AML-193 (cell line): ENCODE measurements around the gene PNMT.

Source experiments
- DNase-seq, 2 experiments: peaks; one replicate each; lab custom pipeline; 2025; lab: John Stamatoyannopoulos, UW

Gene PNMT

GRCh38 chr17:39669897-39670735 lies 1.9 kb downstream of the PNMT start:
- no peak for DNase-seq

GRCh38 chr17:39670746-39671145 lies 2.5 kb downstream of the PNMT start:
- DNase-seq = no peak

DNA sequence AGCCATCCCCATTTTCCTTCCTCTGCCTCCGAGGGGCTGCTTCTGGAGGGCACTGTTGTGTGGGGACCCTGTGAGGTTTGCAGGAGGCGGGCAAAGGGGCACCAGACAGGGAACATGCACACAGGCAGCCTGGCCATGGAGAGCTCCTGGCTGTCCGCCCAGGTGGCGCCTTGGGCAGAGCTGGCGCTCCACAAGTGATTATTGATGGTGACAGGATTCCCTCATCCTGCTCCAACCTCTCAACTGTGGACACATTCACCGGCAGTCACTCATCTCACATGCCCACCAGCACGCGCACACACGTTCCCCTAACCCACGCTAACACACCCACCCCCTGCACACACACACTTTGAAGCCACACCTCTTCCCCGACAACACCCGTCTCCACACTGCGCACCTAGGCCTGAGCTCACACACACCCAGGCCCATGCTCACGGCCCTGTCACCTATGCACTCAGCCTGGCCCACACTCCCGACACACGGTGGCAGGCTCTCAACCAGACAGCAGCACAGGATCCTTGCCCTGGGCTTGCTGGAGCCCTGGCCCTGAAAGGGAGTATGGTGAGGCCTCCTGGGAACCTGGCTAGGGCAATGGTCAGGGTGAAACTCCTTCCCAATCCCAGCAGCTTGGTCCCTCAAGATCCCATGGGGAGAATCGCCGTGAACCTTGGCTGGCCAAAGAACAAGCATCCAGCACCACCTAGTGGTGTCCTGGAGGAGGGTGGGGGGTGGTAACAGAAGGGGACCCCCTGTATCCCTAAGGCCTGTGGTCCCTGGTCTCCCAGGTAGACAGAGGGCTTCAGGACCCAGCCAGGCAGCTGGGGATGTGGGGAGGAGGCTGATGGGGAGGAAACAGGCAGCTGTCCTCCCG lies 3.6 kb downstream of the PNMT start:
- DNase-seq = no peak

DNA sequence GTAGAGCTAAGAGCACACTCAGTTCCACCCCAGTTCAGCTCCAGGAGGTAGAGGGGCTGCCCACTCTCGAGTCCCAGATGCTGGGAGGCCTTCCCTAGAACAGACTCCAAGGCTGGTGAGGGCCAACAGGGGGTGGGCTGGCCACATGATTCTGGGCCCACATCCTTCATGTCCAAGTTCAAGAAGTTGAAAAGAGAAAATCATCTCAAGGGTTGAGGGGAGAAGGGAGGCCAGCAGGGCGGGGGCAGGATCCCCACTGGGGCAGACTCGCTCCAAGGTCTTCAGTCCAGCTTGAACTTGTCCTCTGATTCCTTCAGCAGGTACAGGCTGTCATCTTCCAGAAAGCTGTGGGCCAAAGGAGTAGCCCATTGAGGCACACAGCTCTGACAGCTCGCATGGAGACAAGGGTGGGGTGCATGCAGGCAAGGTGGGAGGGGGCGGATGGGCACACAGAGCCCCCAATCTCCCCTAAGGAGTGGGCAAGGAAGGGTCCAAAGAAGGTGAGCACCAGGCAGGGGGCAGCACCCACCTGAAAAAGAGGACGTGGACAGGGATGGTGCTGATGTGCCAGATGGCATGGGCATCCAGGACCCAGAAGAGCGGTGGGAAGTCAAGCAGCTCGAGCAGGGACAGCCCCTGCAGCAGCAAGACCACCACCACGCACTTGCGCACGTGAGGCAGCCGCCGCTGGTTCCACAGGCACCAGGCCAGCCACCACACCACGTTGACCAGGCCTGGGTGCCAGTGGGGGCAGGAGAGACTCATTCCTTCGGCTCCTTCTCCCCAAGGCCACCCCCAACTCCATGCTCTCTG lies 4.5 kb downstream of the PNMT start:
- DNase-seq = no peak

- DNase-seq = no peak
Measured at GRCh38 chr17:39673335-39674081, 5.3 kb downstream of the PNMT start.

- DNase-seq = no peak
Measured at GRCh38 chr17:39674179-39674578, 5.9 kb downstream of the PNMT start.

DNA sequence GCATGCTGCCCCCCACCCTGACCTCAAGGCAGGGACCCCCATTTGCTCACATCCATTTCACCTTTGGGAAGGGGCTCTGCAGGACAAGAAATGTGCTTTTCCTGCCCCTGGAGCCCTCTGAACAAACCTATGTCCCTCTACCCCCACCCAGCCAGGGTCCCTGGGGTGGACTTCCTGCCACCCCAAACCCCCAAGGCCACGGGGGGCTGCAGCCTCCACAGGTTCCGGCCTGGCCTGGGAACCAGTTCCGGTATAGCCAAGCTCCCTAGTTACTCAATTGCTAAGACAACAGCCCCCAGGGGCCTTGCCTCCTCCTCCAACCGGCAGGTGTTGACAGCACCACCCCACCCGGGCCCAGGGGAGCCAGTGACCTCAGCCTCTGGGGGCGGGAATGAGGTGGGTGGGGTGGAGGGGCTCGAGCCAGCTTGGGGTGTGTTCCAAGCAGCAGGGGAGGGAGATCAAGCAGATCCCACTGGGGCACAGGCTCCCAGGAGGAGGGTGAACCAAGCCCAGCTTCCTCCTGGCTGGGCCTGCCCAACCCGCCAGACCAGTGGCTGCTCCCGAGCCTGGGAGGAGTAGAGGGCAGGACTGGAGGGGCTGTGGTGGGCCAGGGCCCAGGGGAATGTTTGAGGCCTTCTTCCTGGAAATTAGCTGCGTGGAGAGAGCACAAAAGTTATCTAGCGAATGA lies 6.6 kb downstream of the PNMT start:
- no peak for DNase-seq

GRCh38 chr17:39675390-39676082 lies 7.3 kb downstream of the PNMT start:
- no peak for DNase-seq

GRCh38 chr17:39676198-39676819 lies 8.1 kb downstream of the PNMT start:
- no peak for DNase-seq

- no peak for DNase-seq
Measured at GRCh38 chr17:39677072-39677471, 8.8 kb downstream of the PNMT start.

- DNase-seq = no peak
Measured at GRCh38 chr17:39677542-39678339, 9.5 kb downstream of the PNMT start.

- no peak for DNase-seq
Measured at GRCh38 chr17:39678340-39679116, 10.3 kb downstream of the PNMT start.

GRCh38 chr17:39679521-39680192 lies 11.4 kb downstream of the PNMT start:
- DNase-seq = no peak

- no peak for DNase-seq
Measured at GRCh38 chr17:39683295-39683939, 15.2 kb downstream of the PNMT start.

DNA sequence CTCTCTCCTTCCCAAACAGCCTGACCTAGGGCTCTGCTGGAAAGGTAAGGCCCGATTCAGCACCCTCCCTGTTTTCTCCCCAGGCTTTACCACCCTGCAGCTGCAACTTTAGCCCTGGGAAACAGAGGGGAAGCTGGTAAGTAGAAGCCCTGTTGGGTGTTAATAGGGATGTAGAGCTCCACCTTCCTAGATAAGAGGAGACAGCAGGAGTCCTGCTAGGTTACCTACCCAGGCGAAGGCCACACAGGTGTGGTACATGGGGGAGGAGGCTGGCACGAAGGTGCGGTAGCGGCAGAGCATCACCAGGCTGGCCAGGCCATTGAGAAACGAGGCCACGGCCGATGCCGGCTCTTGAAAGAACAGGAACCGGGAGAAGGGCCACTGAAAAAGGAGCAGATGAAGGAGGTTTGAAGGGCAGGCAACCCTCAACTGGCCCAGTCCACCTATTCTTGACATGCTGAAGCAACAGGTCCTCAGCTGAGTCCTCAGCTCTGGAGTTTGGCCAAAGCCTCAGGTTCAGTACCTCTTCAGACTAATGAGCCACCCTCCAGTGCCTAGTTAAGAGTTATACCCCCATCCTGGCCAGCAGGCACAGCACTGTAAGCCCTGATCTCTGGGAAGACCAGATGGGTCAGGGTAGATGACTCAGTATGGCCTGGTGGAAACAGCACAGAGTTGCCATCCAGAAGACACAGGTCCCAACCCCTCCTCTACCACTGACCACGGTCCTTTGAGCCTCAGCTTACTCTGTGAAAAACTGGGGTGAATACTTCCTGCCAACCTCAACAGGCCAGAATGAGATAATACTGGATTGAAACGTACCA lies 16.3 kb downstream of the PNMT start:
- DNase-seq = no peak

DNA sequence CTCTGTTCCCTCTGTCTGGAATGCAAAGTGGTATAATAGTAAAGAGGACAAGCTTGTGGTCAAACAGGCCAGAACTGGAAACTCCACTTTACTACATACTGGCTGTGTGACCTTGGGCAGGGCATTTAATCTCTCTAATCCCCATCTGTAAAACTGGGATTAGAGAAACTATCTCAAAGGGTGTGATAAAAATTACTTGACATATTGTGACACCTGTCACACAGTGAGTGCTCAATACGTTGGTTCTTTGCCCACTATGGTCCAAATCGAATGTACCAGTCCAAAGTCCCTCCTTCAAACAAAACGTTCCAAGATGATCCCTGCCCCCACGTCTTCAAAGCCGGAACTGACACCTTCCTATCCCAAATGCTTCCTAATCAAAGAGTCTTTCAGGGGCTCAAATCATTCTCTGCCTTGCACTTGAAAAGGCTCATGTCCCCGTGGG lies 18.9 kb downstream of the PNMT start:
- DNase-seq = no peak
